PC-3 (cell line): ENCODE data around the gene GFPT2. TPM values are rescaled to one million over a fixed set of nuclear protein-coding genes. Genes with fewer than 3 reads are reported as not detected.

Experiments
- ATAC-seq: fragments of 200-7000 bp; cut with Tn5 transposase; 2 replicates; pipeline ENCODE4 v1.9.1; 2020; ENCODE audit warnings: mild to moderate bottlenecking, moderate library complexity
- BruUV-seq: library from RNA; stranded (reverse); fragments of 400-500 nt; replicated peaks from 2 replicates; lab custom pipeline; 2021; lab: Mats Ljungman, UMichigan
- CTCF ChIA-PET: fragments of 300-600 bp; sonication (Branson Sonifier 250); formaldehyde crosslinking; loops from one replicate; lab custom pipeline; 2022; ENCODE audit warnings: antibody characterized with exemption; lab: Charles Lee
- POLR2A ChIA-PET: fragments of 300-600 bp; sonication (Branson Sonifier 250); formaldehyde crosslinking; loops from one replicate; lab custom pipeline; 2022; ENCODE audit warnings: antibody characterized with exemption; ENCODE audit not compliant: unreplicated experiment; lab: Charles Lee
- DNase-seq: peaks from one replicate; pipeline ENCODE4 v3.0.0-alpha.2; 2015
- H2AFZ ChIP-seq: fragments of 300-600 bp; sonication (generic); 2 replicates; pipeline ENCODE4 v1.6.0; 2016; ENCODE audit warnings: antibody characterized with exemption, low read length
- H3F3A ChIP-seq: fragments of 300-600 bp; sonication (generic); one replicate; pipeline ENCODE4 v1.6.0; 2017; ENCODE audit warnings: antibody characterized with exemption, low read length, control low read depth, mild to moderate bottlenecking; ENCODE audit not compliant: unreplicated experiment
- H3K27ac ChIP-seq: fragments of 300-600 bp; sonication (generic); 2 replicates; pipeline ENCODE4 v1.5.1; 2016; ENCODE audit warnings: mild to moderate bottlenecking, low read length
- H3K27me3 ChIP-seq: fragments of 300-600 bp; sonication (generic); 2 replicates; pipeline ENCODE4 v1.6.1; 2016; ENCODE audit warnings: low read length, mixed read lengths
- H3K36me3 ChIP-seq: fragments of 300-600 bp; sonication (generic); 2 replicates; pipeline ENCODE4 v1.6.1; 2016; ENCODE audit warnings: low read depth, mixed run types, low read length, mixed read lengths
- H3K4me1 ChIP-seq: fragments of 300-600 bp; sonication (generic); 2 replicates; pipeline ENCODE4 v1.5.1; 2016; ENCODE audit warnings: low read length; ENCODE audit not compliant: insufficient read depth
- H3K4me2 ChIP-seq: fragments of 300-600 bp; sonication (generic); 2 replicates; pipeline ENCODE4 v1.6.0; 2016; ENCODE audit warnings: low read length
- H3K4me3 ChIP-seq: fragments of 300-600 bp; sonication (generic); 2 replicates; pipeline ENCODE4 v1.5.1; 2016; ENCODE audit warnings: mild to moderate bottlenecking, low read length, mixed read lengths
- H3K79me2 ChIP-seq: fragments of 300-600 bp; sonication (generic); 2 replicates; pipeline ENCODE4 v1.6.1; 2017; ENCODE audit warnings: low read length, mixed read lengths
- H3K9ac ChIP-seq: fragments of 300-600 bp; sonication (generic); 2 replicates; pipeline ENCODE4 v1.6.0; 2016; ENCODE audit warnings: mild to moderate bottlenecking, low read length
- H3K9me2 ChIP-seq: fragments of 300-600 bp; sonication (generic); replicated peaks from 2 replicates; pipeline ENCODE4 v1.6.1; 2016; ENCODE audit warnings: mixed run types, low read length, mixed read lengths
- H3K9me3 ChIP-seq: fragments of 300-600 bp; sonication (generic); 2 replicates; pipeline ENCODE4 v1.6.1; 2016; ENCODE audit warnings: low read length, mixed read lengths
- H4K20me1 ChIP-seq: fragments of 300-600 bp; sonication (generic); 2 replicates; pipeline ENCODE4 v1.6.1; 2016; ENCODE audit warnings: low read length, mixed read lengths
- EZH2 ChIP-seq: fragments of 300-600 bp; sonication (generic); IDR thresholded peaks from one replicate; pipeline ENCODE4 v1.6.1; 2017; ENCODE audit warnings: antibody characterized with exemption, mild to moderate bottlenecking, low read length; ENCODE audit not compliant: unreplicated experiment
- EZH2phosphoT487 ChIP-seq: fragments of 300-600 bp; sonication (generic); IDR thresholded peaks from 2 replicates; pipeline ENCODE4 v1.6.1; 2018; ENCODE audit warnings: mild to moderate bottlenecking, antibody characterized with exemption, low read length, borderline replicate concordance
- intact Hi-C: fragments of 100-400 bp; cut with micrococcal nuclease; formaldehyde crosslinking; loops from 2 replicates; pipeline ENCODE4 v1.9.0; 2023
- total RNA-seq: library from RNA; depleted of rRNA; stranded (reverse); fragments of >200 nt; gene quantifications from 2 replicates; pipeline ENCODE4 v1.2.3, GENCODE V29; 2014
- TF ChIP-seq, protein P1 (sequence below): fragments of 300-600 bp; sonication (generic); conservative IDR thresholded peaks from 2 replicates; pipeline ENCODE4 v1.5.1; 2017; ENCODE audit warnings: antibody characterized with exemption, low read depth, mild to moderate bottlenecking, low read length

The GFPT2 gene
- total RNA-seq, 1 experiment from 2014 or later, result 2.2 TPM

DNA sequence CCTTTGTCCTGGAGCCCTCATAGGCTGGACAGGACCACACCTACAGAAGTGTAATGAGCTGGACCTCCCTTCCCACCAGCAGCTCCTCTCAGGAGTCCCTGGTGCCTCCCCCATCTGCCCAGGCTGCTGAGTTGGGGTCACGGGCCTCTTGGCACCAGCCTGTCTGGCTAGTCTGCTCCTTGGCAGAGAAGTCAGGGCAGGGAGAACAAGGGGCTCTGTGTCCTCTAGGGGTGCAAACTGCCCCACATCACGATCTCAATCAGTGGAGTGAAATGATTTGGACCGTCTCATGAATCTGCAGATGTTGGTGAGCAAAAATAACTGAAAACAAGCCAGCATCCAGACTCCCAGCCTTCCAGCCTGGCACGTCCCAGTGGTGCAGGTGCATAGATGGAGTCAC, 14.9 kb upstream of the GFPT2 start:
- ATAC-seq (no peak), DNase-seq (no peak)
- intact Hi-C loops, result no loop called here
- ChIA-PET POLR2A (no interaction called here), CTCF (no interaction called here)
- no peak overlapping the region for H2AFZ ChIP-seq
- no peaks in the 10 kb centered on the region for H3K9me2 ChIP-seq
- TF ChIP-seq, protein P1, sequence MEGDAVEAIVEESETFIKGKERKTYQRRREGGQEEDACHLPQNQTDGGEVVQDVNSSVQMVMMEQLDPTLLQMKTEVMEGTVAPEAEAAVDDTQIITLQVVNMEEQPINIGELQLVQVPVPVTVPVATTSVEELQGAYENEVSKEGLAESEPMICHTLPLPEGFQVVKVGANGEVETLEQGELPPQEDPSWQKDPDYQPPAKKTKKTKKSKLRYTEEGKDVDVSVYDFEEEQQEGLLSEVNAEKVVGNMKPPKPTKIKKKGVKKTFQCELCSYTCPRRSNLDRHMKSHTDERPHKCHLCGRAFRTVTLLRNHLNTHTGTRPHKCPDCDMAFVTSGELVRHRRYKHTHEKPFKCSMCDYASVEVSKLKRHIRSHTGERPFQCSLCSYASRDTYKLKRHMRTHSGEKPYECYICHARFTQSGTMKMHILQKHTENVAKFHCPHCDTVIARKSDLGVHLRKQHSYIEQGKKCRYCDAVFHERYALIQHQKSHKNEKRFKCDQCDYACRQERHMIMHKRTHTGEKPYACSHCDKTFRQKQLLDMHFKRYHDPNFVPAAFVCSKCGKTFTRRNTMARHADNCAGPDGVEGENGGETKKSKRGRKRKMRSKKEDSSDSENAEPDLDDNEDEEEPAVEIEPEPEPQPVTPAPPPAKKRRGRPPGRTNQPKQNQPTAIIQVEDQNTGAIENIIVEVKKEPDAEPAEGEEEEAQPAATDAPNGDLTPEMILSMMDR, result no peak
- TF ChIP-seq EZH2phosphoT487 (no peak), EZH2 (no peak)
- H3K9ac ChIP-seq, result no peak overlapping the region
- no peak overlapping the region for H3K4me2 ChIP-seq
- no peaks in the 10 kb centered on the region for H3K4me1 ChIP-seq
- no peaks in the 10 kb centered on the region for H3K79me2 ChIP-seq
- no peaks in the 10 kb centered on the region for H4K20me1 ChIP-seq
- no peak overlapping the region for H3K4me3 ChIP-seq
- H3K27me3 ChIP-seq, result no peaks in the 10 kb centered on the region
- no peaks in the 10 kb centered on the region for H3K9me3 ChIP-seq
- BruUV-seq, result no TSS peak
- H3K27ac ChIP-seq, result no peak overlapping the region
- H3K36me3 ChIP-seq, result no peaks in the 10 kb centered on the region
- no peaks in the 10 kb centered on the region for H3F3A ChIP-seq

DNA sequence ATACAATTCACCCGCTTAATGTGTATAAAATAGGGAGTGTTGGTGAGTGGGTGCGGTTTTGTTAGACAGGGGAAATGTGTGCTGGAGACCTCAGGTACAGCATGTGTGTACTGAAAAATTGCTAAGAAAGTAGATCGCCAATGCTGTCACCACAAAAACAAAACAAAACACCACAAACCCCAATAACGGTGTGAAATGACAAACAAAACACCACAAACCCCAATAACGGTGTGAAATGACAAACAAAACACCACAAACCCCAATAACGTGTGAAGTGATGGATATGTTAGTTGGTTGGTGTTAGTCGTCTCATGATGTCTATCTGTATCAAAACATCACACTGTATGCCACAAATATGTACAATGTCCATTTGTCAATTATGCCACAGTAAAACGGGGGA, 14.2 kb upstream of the GFPT2 start:
- TF ChIP-seq, protein P1, result no peak
- TF ChIP-seq EZH2phosphoT487 (no peak), EZH2 (no peak)
- Histone ChIP-seq H3K9me2 (no peaks in the 10 kb centered on the region), H3K4me1 (no peaks in the 10 kb centered on the region), H3K4me2 (no peak overlapping the region), H4K20me1 (no peaks in the 10 kb centered on the region), H2AFZ (no peak overlapping the region), H3K27ac (no peak overlapping the region), H3K4me3 (no peak overlapping the region), H3F3A (no peaks in the 10 kb centered on the region), H3K9ac (no peak overlapping the region), H3K9me3 (no peaks in the 10 kb centered on the region), H3K79me2 (no peaks in the 10 kb centered on the region), H3K27me3 (no peaks in the 10 kb centered on the region), H3K36me3 (no peaks in the 10 kb centered on the region)
- ChIA-PET POLR2A (no interaction called here), CTCF (no interaction called here)
- intact Hi-C loops, result no loop called here
- ATAC-seq (no peak), DNase-seq (no peak)
- BruUV-seq, result no TSS peak

DNA sequence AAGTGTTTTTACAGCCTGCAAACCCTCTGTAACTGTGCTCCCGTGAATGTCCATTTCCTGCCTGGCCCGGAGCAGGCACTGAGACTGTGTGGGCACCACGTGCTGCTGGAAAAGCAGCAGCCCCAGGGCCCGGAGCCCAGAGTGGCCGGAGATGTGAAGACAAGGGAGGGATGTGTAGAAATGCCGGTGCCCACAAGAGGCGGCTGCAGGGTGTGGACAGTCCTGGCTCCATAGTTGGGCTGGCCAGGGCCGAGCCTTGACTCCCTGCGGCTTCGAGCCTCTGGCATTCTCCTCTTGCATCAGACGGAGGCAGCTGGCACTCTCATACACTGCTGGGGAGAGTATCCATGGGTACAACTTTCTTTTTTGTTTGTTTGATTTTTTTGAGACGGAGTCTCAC, 13.2 kb upstream of the GFPT2 start:
- no TSS peak for BruUV-seq
- H3K79me2 ChIP-seq, result no peaks in the 10 kb centered on the region
- TF ChIP-seq, protein P1, result no peak
- TF ChIP-seq EZH2phosphoT487 (no peak), EZH2 (no peak)
- H3K4me1 ChIP-seq, result no peaks in the 10 kb centered on the region
- H3K36me3 ChIP-seq, result no peaks in the 10 kb centered on the region
- no peak overlapping the region for H3K4me3 ChIP-seq
- no peaks in the 10 kb centered on the region for H4K20me1 ChIP-seq
- ChIA-PET CTCF (no interaction called here), POLR2A (no interaction called here)
- H3K27ac ChIP-seq, result peak overlapping the region; percentile 33; the same call in 1 of the 2 replicates
- intact Hi-C loops, result no loop called here
- H2AFZ ChIP-seq, result no peak overlapping the region
- H3K9ac ChIP-seq, result no peak overlapping the region
- H3K9me2 ChIP-seq, result no peaks in the 10 kb centered on the region
- ATAC-seq, result peak; percentile 20
- H3F3A ChIP-seq, result no peaks in the 10 kb centered on the region
- no peaks in the 10 kb centered on the region for H3K27me3 ChIP-seq
- no peaks in the 10 kb centered on the region for H3K9me3 ChIP-seq
- no peak overlapping the region for H3K4me2 ChIP-seq
- DNase-seq, result no peak
